Neutrophil (primary cell): ENCODE measurements around the gene WDR45.

ENCODE experiments used
- H3K27ac ChIP-seq: fragments of 200-600 bp; sonication (generic); 2 replicates; pipeline ENCODE4 v1.5.1; 2016; ENCODE audit warnings: mild to moderate bottlenecking, moderate library complexity
- H3K27me3 ChIP-seq: fragments of 200-600 bp; sonication (generic); 2 replicates; pipeline ENCODE4 v1.6.0; 2016; ENCODE audit warnings: mild to moderate bottlenecking
- H3K36me3 ChIP-seq: fragments of 200-600 bp; sonication (generic); 2 replicates; pipeline ENCODE4 v1.5.1; 2017
- H3K4me1 ChIP-seq, 2 experiments: fragments of 200-600 bp in 1 of 2; sonication (generic) in 1 of 2; 1 replicate in 1 of 2; 2 replicates in 1 of 2; pipeline versions ENCODE4 v1.5.1 to v1.6.1; 2013 to 2016; ENCODE audit warnings: low read depth in 1 of 2, low read length in 1 of 2, mild to moderate bottlenecking in 1 of 2, moderate library complexity in 1 of 2; ENCODE audit not compliant: control insufficient read depth in 1 of 2, insufficient read depth in 1 of 2
- H3K4me3 ChIP-seq, 2 experiments: fragments of 200-600 bp in 1 of 2; sonication (generic) in 1 of 2; 1 replicate in 1 of 2; 2 replicates in 1 of 2; pipeline ENCODE4 v1.5.1; 2013 to 2016; ENCODE audit warnings: low read depth in 1 of 2, low read length in 1 of 2, mild to moderate bottlenecking in 1 of 2, moderate library complexity in 1 of 2
- H3K9me3 ChIP-seq: fragments of 200-600 bp; sonication (generic); 2 replicates; pipeline ENCODE4 v1.5.1; 2016
- CTCF ChIP-seq: fragments of 200-600 bp; sonication (generic); IDR thresholded peaks from 2 replicates; pipeline ENCODE4 v1.5.1; 2016; ENCODE audit warnings: antibody characterized with exemption

Gene WDR45

DNA sequence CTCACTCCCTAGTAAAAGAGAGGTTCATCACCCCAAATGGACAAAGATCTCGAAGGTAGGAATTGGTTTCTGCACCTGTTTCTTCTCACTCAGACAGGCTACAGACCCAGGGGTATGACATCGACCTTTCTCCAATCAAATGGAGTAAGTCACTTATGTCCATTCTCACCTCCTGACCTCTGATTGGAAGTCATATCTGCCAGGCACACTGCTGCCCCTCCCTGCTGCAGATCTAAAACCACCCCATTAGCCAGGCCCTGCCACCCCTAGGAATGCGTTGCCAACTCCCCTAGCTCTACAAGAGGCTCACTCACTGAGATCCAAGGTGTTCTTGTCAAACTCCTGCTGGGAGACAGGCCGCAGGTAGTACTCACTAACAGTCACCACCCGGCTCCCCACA lies 37.0 kb upstream of the WDR45 start:
- Histone ChIP-seq H3K27ac (no peak overlapping the region), H3K27me3 (no peaks in the 10 kb centered on the region), H3K4me3 (no peak overlapping the region), H3K4me1 (peaks cover 6% of the 10 kb centered on the region in 2 experiments), H3K9me3 (no peaks in the 10 kb centered on the region), H3K36me3 (peaks cover 36% of the 10 kb centered on the region)
- no peak for TF ChIP-seq CTCF

GRCh38 chrX:49116076-49116475 lies 36.4 kb upstream of the WDR45 start:
- Histone ChIP-seq H3K27ac (no peak overlapping the region), H3K4me1 (peaks cover 6% of the 10 kb centered on the region in 2 experiments), H3K4me3 (no peak overlapping the region), H3K9me3 (no peaks in the 10 kb centered on the region), H3K36me3 (peaks cover 37% of the 10 kb centered on the region), H3K27me3 (no peaks in the 10 kb centered on the region)
- no peak for TF ChIP-seq CTCF

- peaks cover 41% of the 10 kb centered on the region for H3K36me3 ChIP-seq
- TF ChIP-seq CTCF = no peak
Observed at GRCh38 chrX:49111791-49112190, 32.1 kb upstream of the WDR45 start.

DNA sequence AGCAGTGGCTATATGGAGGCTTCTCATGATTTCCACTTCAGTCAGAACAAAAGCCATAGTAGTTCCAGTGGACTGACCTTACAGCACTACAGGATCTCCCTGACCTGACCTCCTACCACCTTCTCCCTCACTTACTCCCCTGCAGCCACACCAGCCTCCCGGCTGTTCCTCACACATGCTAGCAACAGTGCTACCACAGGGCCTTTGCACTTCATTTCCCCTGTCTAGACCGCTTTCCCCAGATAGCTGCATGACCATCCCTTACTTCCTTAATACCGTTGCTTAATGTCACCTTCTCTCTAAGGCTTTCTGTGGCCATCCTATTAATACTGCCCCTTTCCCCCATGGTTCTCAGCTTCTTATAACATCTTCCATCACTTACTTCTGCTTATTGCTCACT lies 30.7 kb upstream of the WDR45 start:
- no peak for TF ChIP-seq CTCF
- peaks cover 29% of the 10 kb centered on the region for H3K36me3 ChIP-seq
- no peak overlapping the region for H3K27ac ChIP-seq
- no peak overlapping the region for H3K4me3 ChIP-seq
- no peaks in the 10 kb centered on the region for H3K27me3 ChIP-seq
- H3K9me3 ChIP-seq = no peaks in the 10 kb centered on the region
- no peaks in the 10 kb centered on the region for H3K4me1 ChIP-seq

More at GRCh38 chrX:49111791-49112190, 32.1 kb upstream of the WDR45 start:
- H3K9me3 ChIP-seq = no peaks in the 10 kb centered on the region
- H3K27ac ChIP-seq = no peak overlapping the region
- H3K4me3 ChIP-seq = no peak overlapping the region
- H3K4me1 ChIP-seq = no peaks in the 10 kb centered on the region
- no peaks in the 10 kb centered on the region for H3K27me3 ChIP-seq

DNA sequence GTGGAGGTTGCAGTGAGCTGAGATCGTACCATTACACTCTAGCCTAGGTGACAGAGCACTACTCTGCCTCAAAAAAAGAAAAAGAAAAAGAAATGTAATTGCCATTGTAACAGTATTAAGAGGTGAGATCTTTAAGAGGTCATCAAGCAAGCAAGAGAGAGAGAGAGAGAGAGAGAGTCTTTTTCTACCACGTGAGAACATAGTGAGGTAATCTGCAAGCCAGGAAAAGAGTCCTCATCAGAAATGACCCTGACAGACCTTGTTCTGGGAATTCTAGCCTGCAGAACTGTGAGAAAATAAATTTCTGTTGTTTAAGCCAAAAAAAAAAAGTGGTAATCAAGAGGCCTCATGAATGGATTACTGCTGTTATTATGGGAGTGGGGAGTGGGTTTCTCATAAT lies 29.0 kb upstream of the WDR45 start:
- H3K27ac ChIP-seq = no peak overlapping the region
- no peaks in the 10 kb centered on the region for H3K4me1 ChIP-seq
- peaks cover 23% of the 10 kb centered on the region for H3K36me3 ChIP-seq
- TF ChIP-seq CTCF = no peak
- H3K9me3 ChIP-seq = no peaks in the 10 kb centered on the region
- no peak overlapping the region for H3K4me3 ChIP-seq
- no peaks in the 10 kb centered on the region for H3K27me3 ChIP-seq

DNA sequence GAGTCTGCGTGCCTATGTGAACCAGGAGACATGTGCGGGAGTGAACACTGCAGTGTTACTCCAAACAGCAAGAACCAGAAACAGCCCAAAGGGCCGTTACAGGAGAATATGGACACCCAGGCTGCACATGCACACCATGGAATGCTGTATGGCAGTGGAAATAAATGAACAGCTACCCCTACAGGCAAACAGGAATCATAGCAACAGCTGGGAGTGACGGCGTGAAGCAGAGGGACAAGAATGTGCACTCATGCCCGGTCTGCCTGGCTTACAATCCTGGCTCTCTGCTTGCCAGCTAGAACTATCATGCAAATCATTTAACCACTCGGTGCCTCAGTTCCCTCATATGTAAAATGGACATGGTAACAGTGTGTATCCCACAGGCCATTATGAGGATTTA lies 27.2 kb upstream of the WDR45 start:
- no peaks in the 10 kb centered on the region for H3K27me3 ChIP-seq
- H3K4me3 ChIP-seq = no peak overlapping the region
- no peak for TF ChIP-seq CTCF
- H3K27ac ChIP-seq = no peak overlapping the region
- peaks cover 6% of the 10 kb centered on the region for H3K36me3 ChIP-seq
- H3K9me3 ChIP-seq = no peaks in the 10 kb centered on the region
- peaks cover 3 to 6% of the 10 kb centered on the region in 2 experiments for H3K4me1 ChIP-seq
